Activated CD8-positive, alpha-beta memory T cell treated with anti-CD3 and anti-CD28 coated beads for 36 hours (primary cell): ENCODE measurements around the gene LRRC18. TPM values are rescaled to one million over a fixed set of nuclear protein-coding genes. Genes with fewer than 3 reads are reported as not detected.

Experiments used
- CTCF ChIA-PET: fragments of 350-600 bp; sonication (Branson Sonifier 250); formaldehyde crosslinking; loops from one replicate; lab custom pipeline; 2021; ENCODE audit warnings: antibody characterized with exemption; lab: Charles Lee
- POLR2A ChIA-PET: fragments of 350-600 bp; sonication (Branson Sonifier 250); formaldehyde crosslinking; loops from one replicate; lab custom pipeline; 2021; ENCODE audit warnings: antibody characterized with exemption; lab: Charles Lee
- total RNA-seq, 2 experiments: library from RNA; stranded (reverse); gene quantifications; one replicate each; pipeline ENCODE4 v1.2.3, GENCODE V29; 2021

LRRC18 gene
- total RNA-seq, 2 experiments from 2014 or later: not detected

DNA sequence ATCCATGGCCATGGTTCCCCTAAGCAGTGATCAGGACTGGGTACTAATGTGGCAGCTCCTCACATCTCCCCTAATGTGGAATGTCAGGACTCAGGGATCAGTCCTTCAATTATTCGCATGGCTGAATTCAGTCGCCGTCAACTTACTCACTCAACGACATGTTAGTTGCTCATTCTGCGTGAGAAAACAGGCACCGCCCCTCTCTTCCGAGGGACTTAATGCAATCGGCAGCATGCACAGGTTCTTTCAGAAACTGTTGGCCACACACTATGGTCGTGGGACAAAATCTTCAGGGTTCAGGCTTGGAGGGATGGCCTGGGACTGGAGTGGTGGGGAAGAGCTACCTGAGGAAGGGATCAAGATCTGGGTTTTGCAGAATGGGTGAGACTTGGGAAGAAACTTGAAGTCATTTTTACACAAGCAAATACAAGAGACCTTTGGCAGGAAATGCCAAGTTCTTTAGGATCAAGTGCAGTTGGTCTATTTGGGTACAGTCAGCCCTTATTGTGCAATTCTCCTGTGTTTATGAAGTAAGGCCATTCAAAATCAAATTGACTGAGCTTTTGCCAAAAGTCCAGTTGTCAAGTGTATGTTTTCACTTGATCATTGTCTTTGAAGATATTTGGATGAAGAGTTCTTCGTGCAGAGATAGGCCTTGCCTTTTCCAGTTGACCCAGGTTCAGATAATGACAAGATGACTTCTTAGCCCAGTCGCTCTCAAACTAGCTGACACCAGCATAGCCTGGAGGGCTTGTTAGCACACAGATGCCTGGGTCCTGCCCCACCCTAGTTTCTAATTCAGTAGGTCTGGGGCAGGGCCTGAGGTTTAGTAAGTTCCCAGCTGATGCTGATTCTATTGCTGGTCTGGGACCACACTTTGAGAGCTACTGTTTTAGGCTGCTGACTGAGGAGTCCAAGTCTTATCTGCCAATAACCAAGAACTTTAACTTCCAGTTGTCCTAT, 48.5 kb downstream of the LRRC18 start:
- ChIA-PET POLR2A (no interaction called here), CTCF (no interaction called here)

DNA sequence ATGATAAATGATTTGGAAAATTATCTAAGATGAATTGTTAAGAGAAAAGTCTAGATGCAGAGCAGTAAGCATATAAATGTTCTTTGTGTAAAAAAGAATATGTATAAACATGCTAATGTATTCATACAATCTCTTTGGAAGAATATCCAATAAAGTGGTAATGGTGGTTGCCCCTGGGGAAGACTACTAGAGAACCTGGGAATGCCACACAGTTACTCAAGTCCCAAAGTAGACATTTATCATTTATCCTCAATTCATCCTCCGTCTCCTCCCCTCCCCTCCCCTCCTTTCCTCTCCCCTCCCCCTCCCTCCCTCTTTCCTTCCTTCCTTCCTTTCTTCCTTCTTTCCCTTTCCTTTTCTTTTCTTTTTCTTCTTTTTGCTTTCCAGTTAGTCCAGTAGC, 51.7 kb downstream of the LRRC18 start:
- ChIA-PET CTCF (no interaction called here), POLR2A (no interaction called here)

DNA sequence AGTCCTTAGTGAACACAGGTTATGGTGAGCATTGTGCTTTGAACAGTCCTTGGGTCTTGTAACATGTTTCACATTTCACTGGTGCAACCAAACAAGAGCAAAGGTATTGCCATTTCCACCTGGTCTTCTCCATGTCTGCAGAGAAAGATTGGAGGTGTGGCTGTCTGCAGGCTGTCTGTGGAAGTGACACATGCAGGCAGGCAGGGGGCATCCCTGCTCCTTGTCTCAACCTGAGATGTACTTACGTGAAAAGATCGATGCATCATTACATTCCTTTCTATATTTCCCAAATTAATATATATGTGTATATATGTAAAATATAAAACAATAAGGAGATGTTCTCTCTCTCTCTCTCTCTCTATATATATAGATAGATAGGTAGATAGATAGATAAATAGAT, 54.3 kb downstream of the LRRC18 start:
- ChIA-PET CTCF (no interaction called here), POLR2A (no interaction called here)

DNA sequence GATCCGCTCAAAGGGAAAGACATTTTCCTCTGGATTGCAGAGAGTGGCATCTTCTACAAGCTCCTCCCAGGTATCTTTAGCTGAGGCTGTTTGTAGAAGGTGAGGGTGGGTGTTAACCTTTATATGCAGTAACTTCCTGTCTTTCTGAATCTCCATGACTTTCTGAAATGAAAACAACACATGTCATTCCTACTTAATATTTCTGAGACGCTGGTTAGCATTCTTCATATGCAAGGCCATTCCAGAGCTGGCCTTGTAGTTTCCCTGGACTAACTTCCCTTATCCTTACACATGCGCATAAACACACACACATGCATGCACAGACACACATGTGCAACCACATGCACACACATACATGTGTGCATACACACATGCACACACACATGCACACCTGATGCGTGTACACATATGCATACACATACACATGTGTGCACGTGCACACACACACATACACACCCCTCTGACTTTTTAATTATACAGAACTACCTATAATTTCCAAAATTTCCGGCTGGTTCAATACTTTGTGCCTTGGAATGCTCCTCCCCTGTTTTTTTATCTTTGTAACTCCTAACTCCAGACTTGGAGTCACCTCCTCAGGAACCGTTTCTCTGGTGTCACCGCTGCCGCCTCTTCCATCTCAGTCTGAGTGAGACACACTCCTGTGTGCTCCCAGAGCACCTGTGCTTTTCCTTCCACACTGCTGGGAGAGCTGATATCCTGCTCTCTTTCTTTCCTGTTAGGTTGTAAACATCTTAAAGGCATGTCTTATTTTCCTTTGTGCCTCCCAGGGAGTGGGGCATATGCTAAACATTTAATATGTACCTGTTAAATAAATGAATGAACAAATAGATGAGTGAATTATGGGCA, 55.2 kb downstream of the LRRC18 start:
- POLR2A ChIA-PET: no interaction called here
- CTCF ChIA-PET: no interaction called here

DNA sequence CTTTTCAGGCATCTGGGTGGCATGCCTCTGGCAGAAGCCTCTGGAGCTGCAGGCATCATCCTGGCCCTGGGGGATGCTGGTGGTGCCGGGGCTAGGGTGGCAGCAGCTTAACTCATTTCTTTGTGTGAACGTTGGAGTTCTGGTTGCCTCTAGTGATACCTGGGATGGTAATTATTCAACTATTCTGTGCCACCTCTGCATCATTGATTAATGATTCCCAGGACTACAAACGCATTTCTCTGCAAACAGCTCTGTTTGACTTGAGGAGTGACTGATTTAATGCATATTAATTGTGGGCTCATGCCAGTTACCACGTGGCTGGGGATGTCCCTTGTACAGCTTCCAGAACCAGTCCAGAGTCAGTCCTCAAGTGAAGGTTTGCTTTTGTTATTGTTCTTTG, 55.9 kb downstream of the LRRC18 start:
- CTCF ChIA-PET: no interaction called here
- POLR2A ChIA-PET: no interaction called here

DNA sequence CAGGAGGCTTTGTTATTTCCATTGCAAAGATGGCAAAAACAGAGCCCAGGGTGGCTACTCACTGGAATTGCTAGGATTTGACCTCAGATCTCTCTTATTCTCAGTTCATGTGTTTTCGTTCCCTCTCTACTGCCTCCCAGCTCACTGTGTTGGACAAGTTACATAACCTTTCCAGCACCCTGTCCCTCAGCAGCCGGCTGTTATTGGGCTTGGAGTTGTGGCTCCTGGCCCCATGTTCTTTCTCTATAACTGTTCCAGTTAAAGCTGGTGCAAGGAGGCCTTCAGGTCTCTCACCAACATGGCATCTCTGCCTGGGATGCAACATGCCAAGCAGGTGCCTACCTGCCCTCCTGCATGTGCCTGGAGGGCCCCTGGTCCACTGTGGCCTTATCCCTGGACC, 56.8 kb downstream of the LRRC18 start:
- POLR2A ChIA-PET: no interaction called here

DNA sequence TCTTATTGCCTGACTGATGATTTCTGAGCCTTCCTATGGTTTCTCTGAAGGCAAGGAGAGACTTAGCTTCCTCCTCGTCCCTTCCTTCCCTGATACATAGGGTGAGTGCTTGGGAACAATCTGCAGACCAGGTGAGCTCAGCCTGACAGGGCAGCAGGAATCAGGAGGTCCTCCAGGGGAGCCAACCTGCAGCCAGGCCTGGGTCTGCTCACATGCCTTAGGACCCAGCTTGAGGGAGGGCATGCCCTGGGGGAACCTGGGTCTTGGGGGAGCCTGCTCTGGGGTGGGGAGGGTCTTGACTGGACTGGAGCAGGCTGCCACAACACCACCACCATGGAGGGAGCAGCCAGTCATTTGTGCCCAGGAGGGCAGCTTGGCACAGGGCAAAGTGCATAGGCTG, 57.7 kb downstream of the LRRC18 start:
- ChIA-PET CTCF (no interaction called here), POLR2A (no interaction called here)

More for the DNA sequence above, 56.8 kb downstream of the LRRC18 start:
- CTCF ChIA-PET: no interaction called here

DNA sequence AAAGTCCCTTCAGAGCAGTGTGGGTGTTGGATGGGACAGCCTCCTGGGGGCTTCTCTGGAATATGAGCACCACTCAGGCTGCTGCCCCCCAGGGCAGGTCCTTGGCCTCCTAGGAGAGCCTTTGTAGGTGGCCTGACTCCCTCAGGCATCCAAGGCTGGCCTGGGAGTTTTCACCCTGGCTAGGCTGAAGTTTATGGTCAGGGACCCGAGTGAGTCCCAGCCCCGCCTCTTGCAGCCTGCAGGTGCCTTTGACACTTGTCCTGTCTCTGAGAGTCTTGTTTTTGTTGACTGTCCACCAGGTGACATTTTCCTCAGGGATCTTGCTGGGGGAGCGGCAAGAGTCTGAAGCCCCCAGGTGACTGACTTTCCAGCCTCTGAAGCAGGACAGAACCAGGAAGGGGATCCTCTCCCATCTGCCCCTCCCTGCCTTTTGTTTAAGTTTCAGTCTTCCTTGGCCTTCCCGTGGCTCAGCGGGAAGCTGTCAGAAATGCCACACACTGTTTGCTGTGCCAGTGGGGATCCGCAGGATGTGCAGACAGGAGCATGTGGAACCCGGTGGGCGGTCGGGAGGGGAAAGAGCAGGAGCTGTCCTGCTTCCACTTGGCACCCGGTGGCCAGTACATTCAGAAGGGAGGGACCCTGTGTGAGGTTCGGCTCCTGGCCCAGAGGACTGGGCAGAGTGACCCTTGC, 59.5 kb downstream of the LRRC18 start:
- POLR2A ChIA-PET: no interaction called here
- CTCF ChIA-PET: no interaction called here

DNA sequence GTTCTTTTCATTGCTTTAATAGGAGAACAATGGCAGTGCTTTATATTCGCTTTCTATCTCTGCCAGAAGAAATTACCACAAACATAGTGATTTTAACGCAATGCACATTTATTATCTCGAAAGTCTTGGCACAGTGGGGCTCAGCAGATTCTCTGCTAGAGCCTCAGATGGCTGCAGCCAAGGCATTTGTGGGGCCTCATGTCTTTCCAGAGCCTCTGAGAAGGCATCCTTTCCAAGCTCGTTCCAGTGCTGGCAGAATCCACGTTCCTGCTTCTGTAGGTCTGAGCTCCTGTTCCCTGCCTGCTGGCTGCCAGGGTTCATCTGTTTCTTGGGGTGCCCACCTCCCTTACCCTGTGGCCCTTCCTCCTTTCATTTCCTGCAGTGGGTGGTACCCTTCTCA, 60.2 kb downstream of the LRRC18 start:
- CTCF ChIA-PET: no interaction called here
- POLR2A ChIA-PET: no interaction called here

DNA sequence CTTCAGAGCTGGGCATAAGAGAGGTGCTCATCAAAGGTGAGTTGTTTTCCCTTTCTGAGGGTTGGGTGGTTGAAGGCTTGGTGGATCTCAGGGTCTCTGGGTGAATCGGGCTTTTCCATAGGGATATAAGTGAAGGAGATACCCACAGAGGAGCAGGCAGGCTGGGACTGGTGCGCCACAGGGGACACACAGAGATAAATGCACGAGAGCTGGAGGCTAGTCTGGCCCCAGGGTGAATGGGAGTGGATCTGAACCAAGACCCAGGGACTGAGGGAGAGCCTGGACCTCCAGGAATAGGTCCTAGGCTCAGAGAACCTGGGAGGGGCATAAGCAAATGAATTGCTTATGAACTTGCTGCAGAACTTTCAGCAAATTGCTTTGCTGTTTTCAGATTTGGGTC, 61.5 kb downstream of the LRRC18 start:
- ChIA-PET POLR2A (no interaction called here), CTCF (no interaction called here)

DNA sequence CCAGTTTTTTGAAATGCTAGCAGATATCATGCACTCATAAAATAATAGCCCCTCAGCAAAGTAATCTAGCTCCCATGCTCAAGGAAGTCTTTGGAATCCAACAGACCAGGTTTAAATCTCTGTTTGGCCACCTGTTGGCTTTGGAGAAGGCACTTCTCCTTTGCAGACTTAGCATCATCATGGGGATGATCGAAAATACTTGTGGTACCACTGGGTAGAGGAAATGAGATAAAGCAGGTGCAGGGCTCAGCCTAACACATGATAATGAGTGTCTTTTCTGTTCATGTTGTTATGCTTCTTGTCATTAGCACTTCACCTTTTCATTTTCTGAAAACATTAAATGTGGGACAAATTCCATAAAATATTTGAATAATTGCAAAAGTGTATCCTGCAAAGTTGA, 67.4 kb downstream of the LRRC18 start:
- CTCF ChIA-PET: no interaction called here

More for the DNA sequence above, 67.4 kb downstream of the LRRC18 start:
- POLR2A ChIA-PET: no interaction called here

Other genes with a start within 250 kb of the LRRC18 start
- gene VSTM4, start 175.7 kb upstream of the LRRC18 start, total RNA-seq: under 1 TPM; 0.06 TPM
- not detected for gene FAM170B, start 194.2 kb upstream of the LRRC18 start, total RNA-seq
- 10 to 100 TPM; 78.7 to 79.5 TPM for gene TMEM273, start 248.6 kb upstream of the LRRC18 start, total RNA-seq